Hindlimb muscle (tissue), 1 donor: ENCODE results near the gene RFESD. TPM values are rescaled to one million over a fixed set of nuclear protein-coding genes. Genes with fewer than 3 reads are reported as not detected.
A peak's percentile ranks its signal among the peaks of the same experiment; 100 is the strongest.
"Not testable (repeated sequence)": the region's sequence is repeated elsewhere in the genome, so short reads cannot be mapped to it uniquely, and the experiment has no call there.

Experiments
- DNase-seq: peaks from one replicate; pipeline ENCODE4 v3.0.0-alpha.2; 2013
- polyA plus RNA-seq: library from polyadenylated mRNA; unstranded; fragments of 120-200 nt; gene quantifications from one replicate; pipeline ENCODE4 v1.2.1, GENCODE V29; 2013; ENCODE audit not compliant: insufficient read length

Gene RFESD
- polyA plus RNA-seq, 1 donor: 3.6 TPM

DNA sequence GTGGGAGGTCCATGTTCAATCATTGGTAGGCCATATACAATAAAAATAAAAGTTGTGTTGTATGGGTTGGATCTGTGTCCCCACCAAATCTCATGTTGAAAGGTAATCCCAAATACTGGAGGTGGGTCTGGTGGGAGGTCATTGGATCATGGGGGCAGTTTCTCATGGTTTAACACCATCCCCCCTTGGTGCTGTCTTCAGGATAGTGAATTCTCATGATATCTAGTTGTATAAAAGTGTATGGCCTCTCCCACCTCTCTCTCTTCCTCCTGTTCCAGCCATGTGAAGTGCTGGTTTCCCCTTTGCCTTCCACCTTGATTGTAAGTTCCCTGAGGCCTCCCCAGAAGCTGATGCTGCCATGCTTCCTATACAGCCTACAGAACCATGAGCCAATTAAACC, 21.1 kb downstream of the RFESD start:
- DNase-seq: no peak

DNA sequence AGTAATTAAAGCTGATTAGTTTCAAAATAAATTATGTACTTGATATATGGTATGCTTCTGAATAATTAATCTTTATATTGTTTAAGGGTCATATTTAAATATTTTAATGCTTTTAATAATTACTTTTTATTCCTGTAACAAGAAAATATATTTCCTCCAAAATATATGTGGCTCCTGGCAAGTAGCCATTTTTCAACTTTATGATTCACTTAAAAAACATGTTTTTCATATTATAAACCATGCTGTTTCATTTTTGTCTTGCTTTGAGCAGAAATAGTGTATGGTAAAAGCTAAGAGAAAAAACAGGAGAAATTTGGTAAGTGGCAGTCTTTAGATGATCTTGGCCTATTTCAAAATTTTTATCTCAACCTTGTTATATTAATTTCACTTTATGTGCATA, 21.6 kb downstream of the RFESD start:
- DNase-seq: no peak

DNA sequence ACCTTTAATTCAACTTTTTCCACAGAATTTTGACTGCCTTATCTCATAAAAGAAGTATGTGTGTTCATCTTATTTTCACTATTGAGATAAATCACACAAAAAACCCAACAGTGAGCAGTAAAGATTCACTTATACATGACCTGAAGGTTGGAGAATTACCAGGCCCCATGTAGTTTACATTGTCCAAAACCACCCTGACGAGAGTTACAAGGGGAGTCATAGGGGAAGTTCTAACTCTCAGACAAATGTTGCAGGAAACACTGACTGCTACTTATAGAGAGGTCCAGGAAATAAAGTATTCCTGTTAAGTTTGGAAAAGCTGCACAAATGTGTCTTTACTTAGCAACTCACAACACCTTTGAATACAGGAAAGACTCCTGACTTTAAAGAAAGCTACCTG, 22.2 kb downstream of the RFESD start:
- no peak for DNase-seq

DNA sequence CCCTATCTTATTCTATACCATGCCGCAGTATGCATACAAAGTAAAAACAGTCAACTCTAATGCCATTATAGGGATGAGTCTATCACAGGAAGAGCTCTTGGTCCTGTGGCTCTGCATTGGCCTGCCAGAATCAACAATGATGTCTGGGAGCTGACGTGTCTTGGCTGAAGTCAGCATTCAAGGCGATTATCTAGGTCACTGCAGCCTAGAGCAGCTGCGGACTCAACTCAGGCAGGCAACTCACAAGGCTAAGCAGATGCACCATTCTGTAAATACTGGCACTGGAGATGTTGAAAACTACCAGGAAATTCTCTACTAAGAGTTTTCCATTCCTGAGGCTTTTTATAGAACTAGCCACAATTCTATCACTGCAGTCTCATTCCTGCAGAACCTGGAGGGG, 23.0 kb downstream of the RFESD start:
- DNase-seq: peak; percentile 75

DNA sequence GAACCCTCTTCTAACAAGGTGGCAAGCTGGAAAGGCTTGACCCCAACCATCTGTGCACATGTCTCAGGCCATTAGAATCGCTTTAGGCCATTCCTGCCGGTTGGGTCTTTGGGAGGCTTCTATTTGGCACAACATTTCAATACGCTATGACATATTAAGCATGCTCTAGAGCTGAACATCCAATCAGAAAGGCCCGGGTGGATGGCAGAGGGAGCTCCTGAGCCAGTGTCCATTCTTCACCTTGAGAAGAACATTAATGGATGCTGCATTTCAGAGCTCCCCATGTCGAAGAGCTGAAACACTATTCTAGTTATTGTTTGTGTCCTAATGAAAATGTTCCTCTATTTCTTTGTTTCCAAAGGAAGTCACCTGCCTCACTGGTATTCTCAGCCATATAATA, 23.4 kb downstream of the RFESD start:
- no peak for DNase-seq

DNA sequence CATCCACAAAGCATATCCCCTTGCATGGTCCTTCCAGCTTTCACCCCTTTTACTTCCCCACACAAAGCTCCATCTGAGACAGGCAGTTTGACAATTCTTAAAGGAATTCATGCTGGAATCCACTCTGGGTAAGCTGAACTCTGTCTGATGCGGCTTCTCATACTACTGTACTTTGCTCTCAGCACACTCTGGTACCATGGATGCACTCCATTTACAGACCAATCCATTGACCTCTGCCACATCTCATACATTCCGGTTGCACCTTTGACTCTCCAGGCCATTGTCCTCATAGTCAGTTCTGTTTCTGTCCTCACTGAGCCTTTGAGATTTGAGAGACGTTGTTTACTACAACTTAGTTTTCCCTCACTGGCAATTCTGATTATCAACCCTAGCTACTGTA, 24.0 kb downstream of the RFESD start:
- DNase-seq: no peak

DNA sequence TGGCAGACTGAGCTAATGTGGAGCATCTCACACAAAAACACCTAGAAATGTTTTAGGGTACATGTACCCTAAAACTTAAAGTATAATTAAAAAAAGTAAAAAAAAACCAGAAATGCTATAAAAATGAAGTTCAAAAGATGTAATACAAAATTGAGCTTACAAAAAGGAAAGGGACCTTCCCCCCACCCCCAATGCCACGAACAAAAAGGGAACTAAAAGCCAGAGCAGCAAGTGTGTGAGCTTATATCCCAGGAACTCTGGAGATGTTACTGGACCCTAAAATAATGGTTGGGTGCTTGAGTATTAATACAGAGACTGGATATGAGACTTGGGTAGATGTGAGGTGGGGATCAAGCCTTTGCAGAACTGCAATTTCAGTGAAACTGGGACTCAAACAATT, 25.2 kb downstream of the RFESD start:
- no peak for DNase-seq

DNA sequence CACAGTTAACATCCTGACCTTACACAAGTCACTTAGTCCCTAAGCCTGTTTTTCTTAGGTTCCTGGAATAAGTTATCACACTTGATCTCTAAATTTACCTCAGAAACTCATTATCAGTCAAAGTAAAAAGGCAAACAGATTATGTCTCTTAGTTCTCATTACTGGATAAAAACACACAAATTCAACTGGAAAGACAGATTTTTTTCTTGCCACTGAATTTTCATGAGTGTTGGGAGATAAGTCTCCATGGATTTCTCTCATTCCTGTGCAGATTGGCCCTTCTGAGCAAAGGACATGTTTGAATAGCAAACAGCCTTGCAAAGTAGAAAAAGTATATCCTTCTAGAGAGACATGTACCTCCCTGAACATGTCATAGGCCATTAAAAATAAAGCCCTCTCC, 26.1 kb downstream of the RFESD start:
- no peak for DNase-seq

DNA sequence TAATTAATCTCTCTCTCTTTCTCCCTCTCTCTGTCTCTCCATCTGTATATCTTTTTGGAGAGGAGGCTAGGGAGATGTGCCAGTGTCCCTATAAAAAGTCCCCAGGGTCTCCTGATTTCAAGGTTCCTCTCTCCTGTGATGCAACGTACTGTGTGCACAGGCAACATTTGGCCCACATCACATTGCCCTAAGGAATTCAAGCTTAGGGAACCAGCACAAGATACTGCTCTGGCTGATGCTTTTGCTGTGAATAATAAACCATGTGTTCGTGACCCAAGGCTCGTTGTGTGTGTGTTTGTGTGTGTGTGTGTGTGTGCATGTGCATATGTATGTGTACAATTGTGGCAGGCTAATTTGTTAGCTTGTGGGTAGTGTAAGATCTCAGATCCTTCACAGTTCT, 26.5 kb downstream of the RFESD start:
- no peak for DNase-seq

DNA sequence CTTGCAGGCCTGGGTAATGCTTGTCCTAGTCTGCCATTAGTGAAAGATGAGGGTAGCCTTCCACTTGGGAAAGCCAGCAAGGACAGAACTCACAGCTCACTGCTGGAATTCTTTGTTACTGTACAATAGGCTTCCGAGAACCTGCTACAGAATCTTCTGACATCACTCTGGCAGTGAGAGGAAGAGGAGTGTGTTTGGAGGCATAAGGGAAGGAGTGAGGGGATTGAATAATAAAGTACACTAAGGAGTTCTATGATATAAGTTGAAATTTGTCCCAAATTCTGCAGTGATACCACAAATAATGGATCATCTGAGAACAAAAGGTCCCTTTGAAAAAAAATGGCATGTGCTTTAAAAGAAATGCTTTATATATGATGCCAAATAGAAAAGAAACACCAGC, 36.3 kb downstream of the RFESD start, which contains the start of gene SPATA9:
Gene SPATA9 (minus strand): TSS at position 101 of the 400 bp plus-strand sequence. CDS start 137 bp downstream, outside the sequence.
- no peak for DNase-seq

DNA sequence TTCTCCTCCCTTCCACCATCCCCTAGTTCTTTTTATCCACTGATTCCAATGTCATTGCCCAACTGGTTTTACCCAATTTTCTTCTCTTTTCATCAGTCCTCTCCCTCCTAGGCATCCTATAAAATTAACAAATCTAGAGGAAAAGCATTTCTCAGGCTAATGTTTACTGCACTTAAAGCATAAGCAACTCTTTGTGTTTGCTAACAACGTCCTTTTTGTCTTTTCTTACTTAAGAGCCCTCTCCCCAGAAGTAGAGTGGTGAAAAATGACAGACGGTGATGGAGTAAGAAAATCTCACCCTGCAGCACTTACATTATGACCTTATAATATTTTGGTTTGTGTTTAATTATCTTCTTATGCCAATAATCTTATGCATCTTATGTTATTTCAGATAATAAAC, 37.8 kb downstream of the RFESD start:
- DNase-seq: no peak

DNA sequence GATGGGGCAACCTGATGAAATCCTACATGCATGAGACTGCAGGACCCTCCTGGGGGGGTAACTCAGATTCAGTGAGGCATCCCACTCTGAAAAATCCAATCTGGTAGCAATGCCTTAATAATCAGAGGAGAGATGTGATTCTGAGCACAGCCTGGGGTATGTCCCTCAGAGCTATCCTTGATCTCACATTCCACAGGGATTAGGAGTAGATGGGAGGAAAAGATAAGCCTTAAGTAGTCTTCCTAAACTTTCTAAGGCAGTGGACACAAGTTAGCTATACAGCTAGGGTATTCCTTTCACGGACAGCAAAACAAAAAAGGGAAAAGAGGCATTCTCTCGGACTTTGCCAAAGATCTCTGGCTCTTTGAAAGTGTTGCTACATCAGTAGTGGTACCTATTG, 40.1 kb downstream of the RFESD start:
- no peak for DNase-seq

DNA sequence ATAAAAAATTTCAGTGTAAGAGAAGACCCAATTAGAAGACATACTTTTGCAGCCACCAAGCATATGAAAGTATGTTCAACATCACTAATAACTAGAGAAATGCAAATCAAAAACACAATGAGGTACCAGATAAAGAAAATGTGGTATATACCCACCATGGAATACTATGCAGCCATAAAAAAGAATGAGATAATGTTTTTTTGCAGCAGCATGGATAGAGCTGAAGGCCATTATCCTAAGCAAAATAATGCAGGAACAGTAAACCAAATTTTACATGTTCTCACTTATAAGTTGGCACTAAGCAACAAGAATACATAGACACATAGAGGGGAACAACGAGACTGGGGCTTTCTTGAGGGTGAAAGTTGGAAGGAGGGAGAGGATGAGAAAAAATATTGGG, 43.1 kb downstream of the RFESD start:
- DNase-seq: no peak

DNA sequence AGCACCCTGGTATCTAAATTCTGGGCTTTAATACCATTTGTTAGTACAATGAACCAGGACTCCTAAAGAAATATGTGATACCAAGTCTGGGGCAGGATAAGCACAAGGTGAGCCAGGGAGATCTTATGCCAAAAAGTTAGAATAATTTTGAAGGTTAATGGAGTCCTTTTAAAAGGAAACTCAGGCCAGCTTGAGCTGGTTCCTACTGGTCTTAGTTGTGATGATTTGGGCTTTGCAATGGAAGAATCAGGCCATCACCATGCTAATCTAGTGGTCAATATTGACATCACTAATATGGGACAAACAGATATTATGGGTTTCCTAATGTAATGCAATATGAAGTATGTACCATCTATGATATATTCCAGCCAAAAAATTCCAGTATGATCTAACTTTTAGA, 43.8 kb downstream of the RFESD start:
- no peak for DNase-seq

DNA sequence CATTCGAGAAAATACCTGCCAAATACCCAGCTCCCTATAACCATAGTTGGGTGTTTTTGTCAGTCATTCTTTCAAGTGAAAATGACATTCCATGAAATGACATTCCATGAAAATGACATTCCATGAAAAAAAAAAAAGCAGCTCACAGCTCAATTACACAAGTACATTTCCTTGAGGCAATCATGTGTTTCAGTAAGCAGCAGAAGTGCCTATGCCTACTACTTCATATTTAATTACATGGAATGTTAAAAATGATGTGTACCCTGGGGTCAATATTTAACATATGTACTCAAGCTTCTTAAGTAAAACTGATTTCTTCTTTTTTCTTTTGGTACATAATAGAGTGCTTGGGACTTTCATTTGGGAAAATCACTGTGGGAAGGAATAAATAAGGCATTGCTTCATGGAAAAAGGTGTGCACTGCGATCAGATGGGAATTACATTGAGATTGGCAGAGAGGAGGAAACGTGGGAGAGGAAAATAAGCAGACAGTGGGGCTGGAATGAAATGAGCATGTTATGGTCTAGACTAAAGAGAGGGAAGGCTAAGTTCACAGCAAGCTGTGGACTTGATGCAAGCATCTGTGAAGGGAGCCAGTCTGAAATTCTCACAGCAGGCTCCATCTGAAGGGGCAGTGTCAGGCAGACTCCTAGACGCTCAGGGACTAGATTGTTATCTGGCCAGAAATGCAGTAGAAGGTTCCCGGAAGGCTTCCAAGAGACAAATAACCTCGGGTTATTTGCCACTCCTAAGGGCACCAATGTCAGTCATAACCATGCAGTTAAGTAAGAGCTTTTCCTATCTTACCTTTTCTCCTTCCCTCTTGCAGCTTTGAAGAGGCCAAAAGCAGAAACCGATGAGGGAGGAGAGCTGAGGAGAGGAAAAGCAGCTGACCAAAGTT, 51.5 kb downstream of the RFESD start:
- DNase-seq: no peak

DNA sequence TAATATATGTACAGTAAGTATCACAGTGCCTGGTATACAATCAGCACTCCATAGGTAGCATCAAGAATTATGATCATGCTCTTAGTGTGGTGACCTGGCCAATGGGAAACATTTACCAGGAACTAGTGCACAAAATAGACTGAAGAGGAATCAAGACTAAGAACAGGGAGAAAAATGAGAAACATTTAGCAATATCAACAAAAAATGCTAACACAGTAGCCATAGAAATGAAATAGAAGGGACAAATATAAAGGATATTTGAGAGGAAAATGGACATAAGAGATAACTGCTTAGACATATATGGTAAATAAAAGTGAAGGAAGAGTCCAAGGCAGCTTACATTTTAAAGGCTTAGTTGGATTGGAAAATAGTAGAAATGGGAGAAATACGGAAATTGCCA, 52.8 kb downstream of the RFESD start:
- no peak for DNase-seq

DNA sequence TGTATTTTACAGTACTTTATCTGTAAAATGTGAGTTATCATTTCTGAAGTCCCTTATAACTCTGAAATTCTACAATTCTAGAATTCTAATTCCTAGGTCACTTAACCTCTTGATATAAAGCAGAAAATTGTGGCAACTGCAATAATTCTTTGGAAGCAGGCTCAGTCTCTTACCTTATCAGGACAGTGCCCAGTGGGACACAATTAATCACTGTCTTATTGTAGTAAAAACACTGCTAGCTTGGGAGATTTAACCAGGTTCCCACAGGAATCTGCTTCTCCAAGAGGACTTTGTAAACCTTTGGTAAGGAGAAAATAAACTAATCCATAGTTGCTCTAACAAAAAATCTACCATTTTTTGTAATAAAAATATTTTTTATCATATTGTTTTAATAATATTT, 54.5 kb downstream of the RFESD start:
- DNase-seq: no peak

DNA sequence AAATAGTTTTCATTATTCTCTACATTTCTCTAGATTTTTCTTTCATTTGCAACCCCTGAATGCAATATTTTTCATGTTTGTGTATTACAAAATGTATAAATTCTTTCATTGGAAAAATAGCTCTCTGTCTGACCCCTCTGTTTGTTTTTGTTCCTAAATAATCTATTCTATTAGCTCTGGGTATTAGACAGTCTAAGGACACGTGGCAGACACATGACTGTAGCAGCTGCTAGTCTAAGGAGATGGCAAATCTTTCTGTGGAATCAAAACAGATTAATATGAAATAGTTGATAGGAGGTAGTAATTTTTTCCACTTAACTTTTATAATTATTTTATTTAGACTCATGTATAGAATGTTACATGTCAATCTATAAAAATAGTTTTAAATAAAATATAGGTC, 57.6 kb downstream of the RFESD start:
- DNase-seq: no peak

DNA sequence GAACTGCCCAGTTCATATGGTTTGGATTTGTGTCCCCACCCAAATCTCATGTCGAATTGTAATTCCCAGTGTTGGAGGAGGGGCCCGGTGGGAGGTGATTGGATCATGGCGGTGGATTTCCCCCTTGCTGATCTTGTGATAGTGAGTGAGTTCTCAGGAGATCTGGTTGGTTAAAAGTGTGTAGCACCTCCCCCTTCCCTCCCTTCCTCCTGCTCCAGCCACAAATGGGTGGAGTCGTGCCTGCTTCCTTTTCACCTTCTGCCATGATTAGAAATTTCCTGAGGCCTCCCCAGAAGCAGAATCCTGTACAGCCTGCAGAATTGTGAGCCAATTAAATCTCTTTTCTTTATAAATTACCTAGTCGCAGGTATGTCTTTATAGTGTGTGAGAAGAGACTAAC, 59.6 kb downstream of the RFESD start:
- not testable (repeated sequence) for DNase-seq

DNA sequence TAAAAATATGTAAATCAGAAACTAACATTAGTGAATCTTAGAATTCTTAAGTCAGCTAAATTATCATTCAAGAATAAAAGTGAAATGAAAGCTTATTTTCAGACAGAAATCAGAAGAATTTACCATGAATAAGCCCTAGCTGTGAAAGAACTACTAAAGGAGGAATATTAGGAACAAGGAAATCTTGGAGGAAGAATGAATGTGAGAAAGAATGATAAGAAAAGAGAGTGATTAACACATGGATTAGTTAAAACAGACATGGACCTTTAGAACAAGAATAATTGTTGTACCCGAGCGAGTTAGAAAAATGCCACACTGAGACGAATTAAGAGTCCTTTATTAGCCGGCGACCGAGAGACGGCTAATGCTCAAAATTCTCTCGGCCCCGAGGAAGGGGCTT, 60.5 kb downstream of the RFESD start:
- DNase-seq: no peak
